Testis (tissue), 2 donors: Measurements from ENCODE around the gene SOWAHC.

Source experiments
- POLR2A ChIP-seq: fragments of 450-650 bp; IDR thresholded peaks from one replicate; pipeline ENCODE4 v1.6.1; 2017; ENCODE audit warnings: antibody characterized with exemption, mild to moderate bottlenecking, moderate library complexity
- TF ChIP-seq, protein P1 (sequence below), 3 experiments: fragments of 450-650 bp in 2 of 3; fragments of 200-600 bp in 1 of 3; sonication (generic) in 1 of 3; IDR thresholded peaks; one replicate each; pipeline ENCODE4 v1.5.1; 2016 to 2019; ENCODE audit warnings: antibody characterized with exemption in 3 of 3, mild to moderate bottlenecking in 2 of 3, moderate library complexity in 1 of 3

GRCh38 chr2:109613922-109614714 lies at the start of gene SOWAHC, which contains the start of gene SEPTIN10:
- TF ChIP-seq POLR2A, result peak; percentile 31
- TF ChIP-seq, protein P1, sequence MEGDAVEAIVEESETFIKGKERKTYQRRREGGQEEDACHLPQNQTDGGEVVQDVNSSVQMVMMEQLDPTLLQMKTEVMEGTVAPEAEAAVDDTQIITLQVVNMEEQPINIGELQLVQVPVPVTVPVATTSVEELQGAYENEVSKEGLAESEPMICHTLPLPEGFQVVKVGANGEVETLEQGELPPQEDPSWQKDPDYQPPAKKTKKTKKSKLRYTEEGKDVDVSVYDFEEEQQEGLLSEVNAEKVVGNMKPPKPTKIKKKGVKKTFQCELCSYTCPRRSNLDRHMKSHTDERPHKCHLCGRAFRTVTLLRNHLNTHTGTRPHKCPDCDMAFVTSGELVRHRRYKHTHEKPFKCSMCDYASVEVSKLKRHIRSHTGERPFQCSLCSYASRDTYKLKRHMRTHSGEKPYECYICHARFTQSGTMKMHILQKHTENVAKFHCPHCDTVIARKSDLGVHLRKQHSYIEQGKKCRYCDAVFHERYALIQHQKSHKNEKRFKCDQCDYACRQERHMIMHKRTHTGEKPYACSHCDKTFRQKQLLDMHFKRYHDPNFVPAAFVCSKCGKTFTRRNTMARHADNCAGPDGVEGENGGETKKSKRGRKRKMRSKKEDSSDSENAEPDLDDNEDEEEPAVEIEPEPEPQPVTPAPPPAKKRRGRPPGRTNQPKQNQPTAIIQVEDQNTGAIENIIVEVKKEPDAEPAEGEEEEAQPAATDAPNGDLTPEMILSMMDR (IDR thresholded peaks at IDR 0.05), result no peak
